HG02588 (cell line): ENCODE data around the gene ITGB1BP1.

Experiments used
- ATAC-seq: cut with Tn5 transposase; IDR thresholded peaks from one replicate; pipeline ENCODE4 v1.9.1; 2021; ENCODE audit warnings: mild to moderate bottlenecking, moderate library complexity; ENCODE audit not compliant: unreplicated experiment

The ITGB1BP1 gene

GRCh38 chr2:9354318-9354717, 69.0 kb downstream of the ITGB1BP1 start:
- no peak for ATAC-seq
